ENCODE data around the gene CXADR. TPM values are rescaled to one million over a fixed set of nuclear protein-coding genes. Genes with fewer than 3 reads are reported as not detected.
"Not testable (repeated sequence)": the region's sequence is repeated elsewhere in the genome, so short reads cannot be mapped to it uniquely, and the experiment has no call there.

Gene CXADR
- total and polyA plus RNA-seq, 5 experiments from 2014 or later = 0.20 to 0.99 (median 0.99) TPM

DNA sequence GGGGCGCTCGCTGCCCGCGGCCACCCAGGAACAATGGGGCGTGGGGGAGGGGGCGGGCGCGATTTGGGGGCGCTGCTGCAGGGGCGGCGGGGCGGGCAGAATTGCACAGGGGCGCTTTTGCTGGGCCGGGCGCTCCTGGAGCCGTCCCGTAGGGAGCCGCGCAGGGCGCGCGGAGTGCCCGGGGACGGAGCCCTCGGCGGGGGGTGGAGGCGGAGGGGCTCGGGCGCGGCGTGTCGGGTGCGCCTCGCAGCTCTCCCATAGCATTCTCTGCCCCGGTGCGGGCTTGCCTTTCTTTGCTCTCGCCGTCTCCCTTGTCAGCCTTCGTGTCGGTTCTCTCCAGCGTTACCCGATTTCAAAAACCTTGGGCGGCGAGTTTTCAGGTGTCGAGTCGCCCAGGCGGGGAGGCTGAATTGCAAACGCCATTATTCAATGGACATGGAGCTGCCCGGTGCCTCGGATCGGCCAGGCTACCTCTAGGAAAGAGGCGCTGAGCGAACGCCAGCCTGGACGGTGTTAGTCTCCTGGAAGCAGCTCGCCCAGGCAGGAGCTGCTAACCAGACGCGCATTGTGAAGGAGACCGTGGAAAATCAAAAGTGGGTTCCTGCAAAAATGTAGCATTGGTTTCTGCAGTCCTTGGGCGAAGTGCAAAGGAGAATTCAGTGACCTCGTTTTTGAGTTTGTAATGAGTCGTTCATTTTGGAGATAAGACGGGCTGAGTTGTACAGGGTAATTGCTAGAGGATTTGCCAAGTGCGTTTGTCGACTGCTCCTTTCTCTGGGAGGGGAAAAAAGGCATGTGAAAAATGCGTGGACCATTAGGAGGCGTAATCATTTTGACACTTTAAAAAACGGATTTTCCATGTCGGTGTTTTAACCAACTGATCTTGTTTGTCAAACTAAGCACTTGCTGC is 626 bp downstream of the CXADR start:
- Mint-ChIP-seq H3K27ac (peak overlapping the region in 8 of 10 donors; percentile 49 to 92 (median 78)), H3K9me3 (no peaks in the 10 kb centered on the region), H3K4me1 (peaks cover 5 to 27% (median 20%) of the 10 kb centered on the region in 4 donors), H3K27me3 (peaks cover 6 to 37% (median 15%) of the 10 kb centered on the region in 5 donors), H3K4me3 (peak overlapping the region; percentile 82 to 94 (median 90)), H3K36me3 (no peaks in the 10 kb centered on the region)
- POLR2A ChIA-PET = no interaction called here
- ATAC-seq = peak; percentile 20 to 47
- DNase-seq = peak in 9 of 10 donors; percentile 2 to 64 (median 22)

DNA sequence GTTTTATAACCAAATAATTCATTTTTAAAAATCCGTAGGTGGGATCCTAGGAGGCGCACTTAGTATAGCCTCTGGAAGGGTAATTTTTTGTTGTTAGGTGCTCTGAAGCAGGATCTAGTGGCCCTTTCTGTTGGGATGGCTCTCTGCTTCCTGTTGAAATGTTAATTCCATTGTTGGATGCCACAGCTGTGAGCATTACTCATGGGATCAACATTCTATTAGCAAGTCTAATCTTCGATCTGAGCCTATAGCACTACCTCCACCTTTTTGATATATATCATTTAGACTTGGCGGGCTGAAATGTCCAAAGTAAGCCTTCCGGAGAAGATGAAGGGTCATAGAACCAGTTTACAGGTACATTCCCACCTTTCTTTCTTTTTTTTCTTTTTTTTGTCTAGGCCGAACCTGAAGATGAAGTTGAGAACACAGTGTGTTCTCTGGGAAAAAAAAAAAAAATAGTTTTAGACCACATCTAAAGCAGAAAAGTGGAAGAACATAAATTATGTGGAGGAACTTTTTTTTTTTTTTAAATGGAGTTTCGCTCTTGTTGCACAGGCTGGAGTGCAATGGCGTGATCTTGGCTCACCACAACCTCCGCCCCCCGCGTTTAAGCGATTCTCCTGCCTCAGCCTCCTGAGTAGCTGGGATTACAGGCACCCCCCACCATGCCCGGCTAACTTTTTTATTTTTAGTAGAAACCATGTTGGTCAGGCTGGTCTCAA is 1.4 kb downstream of the CXADR start:
- Mint-ChIP-seq H3K27ac (peak overlapping the region in 4 of 10 donors; percentile 63 to 92 (median 74)), H3K4me1 (peaks cover 5 to 27% (median 20%) of the 10 kb centered on the region in 4 donors), H3K9me3 (no peaks in the 10 kb centered on the region), H3K27me3 (peaks cover 6 to 41% (median 23%) of the 10 kb centered on the region in 5 donors), H3K4me3 (peak overlapping the region; percentile 82 to 94 (median 90)), H3K36me3 (no peaks in the 10 kb centered on the region)
- ATAC-seq (no peak), DNase-seq (no peak)
- POLR2A ChIA-PET = no interaction called here

DNA sequence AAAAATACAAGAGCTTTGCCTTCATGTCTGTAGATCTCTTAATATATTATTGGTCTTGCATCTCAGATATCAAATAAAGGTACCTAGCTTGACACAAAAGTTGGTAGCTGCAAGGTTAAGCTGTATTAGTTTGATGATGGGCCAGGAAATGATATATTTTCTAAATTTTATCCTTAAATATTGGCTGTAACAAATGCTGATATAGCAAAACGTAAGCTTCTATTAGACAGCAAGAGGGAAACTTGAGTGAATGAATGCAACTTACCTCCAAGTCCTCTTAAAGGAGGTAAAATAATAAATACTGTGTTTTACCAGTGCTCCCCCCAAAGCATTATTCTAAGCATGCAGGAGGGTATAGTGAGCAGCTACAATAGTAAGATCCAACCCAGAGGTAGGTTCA is 4.2 kb downstream of the CXADR start:
- H3K36me3 Mint-ChIP-seq = not testable (repeated sequence)

DNA sequence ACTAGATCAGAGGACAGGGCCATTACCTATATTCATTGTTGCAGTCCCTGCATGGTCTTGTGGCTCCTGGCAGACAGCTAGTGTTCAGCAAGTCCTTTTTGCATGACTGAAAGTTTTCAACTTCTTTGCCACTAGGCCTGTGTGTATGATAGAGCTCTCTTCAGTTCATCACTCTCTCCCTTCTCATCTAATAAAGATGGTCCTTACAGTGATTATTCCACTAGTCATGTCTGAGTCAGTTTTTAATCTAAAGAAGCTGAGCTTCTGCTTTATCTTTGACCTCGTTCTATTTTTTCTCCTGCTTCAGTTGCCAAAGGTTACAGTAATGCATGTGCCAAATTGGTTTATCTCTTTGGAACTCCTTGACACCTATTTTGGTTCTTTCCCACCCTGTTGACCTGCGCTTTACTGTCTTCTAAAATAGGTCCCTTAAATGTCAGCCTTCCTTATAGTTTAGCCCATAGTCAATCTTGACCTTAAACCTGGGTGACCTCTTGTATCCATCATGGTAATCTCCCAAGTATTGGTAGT is 6.4 kb downstream of the CXADR start:
- Mint-ChIP-seq H3K9me3 (no peaks in the 10 kb centered on the region), H3K36me3 (peaks cover 0 to 4% (median 2%) of the 10 kb centered on the region in 3 donors), H3K4me3 (no peak overlapping the region), H3K27me3 (peaks cover 15 to 51% (median 37%) of the 10 kb centered on the region in 5 donors), H3K4me1 (peaks cover 1 to 8% (median 5%) of the 10 kb centered on the region in 4 donors), H3K27ac (no peak overlapping the region)
- no peak for DNase-seq
- no peak for ATAC-seq
- POLR2A ChIA-PET = no interaction called here

More for the DNA sequence above, 4.2 kb downstream of the CXADR start:
- H3K4me3 Mint-ChIP-seq, H3K9me3 Mint-ChIP-seq, POLR2A ChIA-PET, H3K27ac Mint-ChIP-seq, ATAC-seq, DNase-seq: not testable (repeated sequence)
- Mint-ChIP-seq H3K27me3 (peaks cover 15 to 51% (median 33%) of the 10 kb centered on the region in 5 donors), H3K4me1 (peaks cover 5 to 22% (median 17%) of the 10 kb centered on the region in 4 donors)

- ATAC-seq (no peak), DNase-seq (no peak)
- no peak overlapping the region for H3K4me3 Mint-ChIP-seq
- peaks cover 0 to 3% (median 1%) of the 10 kb centered on the region in 4 donors for H3K4me1 Mint-ChIP-seq
- no peaks in the 10 kb centered on the region for H3K9me3 Mint-ChIP-seq
- POLR2A ChIA-PET = no interaction called here
- no peak overlapping the region for H3K27ac Mint-ChIP-seq
- peaks cover 15 to 51% (median 37%) of the 10 kb centered on the region in 5 donors for H3K27me3 Mint-ChIP-seq
- H3K36me3 Mint-ChIP-seq = peaks cover 0 to 4% (median 2%) of the 10 kb centered on the region in 3 donors
Measured at GRCh38 chr21:17519965-17520609, 7.2 kb downstream of the CXADR start.

DNA sequence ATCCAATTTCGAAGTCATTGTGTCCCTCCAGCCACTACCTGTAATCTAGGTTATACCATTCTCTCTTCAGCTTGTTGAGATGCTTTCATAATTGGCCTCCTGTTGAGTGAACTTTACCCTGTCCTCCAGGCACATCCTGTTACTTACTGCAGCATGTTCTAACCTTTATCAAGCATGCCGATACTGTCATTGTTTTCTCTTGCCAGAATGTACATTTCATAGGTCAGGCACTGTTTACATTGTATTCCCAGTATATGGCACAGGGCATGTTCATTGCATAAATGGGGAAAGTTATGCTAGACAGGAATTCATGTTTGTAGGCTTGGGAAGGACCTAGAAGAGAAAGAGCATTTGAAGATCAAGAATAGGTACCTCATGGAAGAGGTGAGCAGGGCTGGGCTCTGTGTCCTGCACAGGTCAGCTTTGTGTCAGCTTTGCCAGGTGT is 10.2 kb downstream of the CXADR start:
- H3K36me3 Mint-ChIP-seq = peaks cover 0 to 4% (median 2%) of the 10 kb centered on the region in 3 donors
- ATAC-seq (no peak), DNase-seq (no peak)
- H3K4me3 Mint-ChIP-seq = no peak overlapping the region
- POLR2A ChIA-PET = no interaction called here
- H3K27me3 Mint-ChIP-seq = peaks cover 10 to 33% (median 25%) of the 10 kb centered on the region in 5 donors
- no peaks in the 10 kb centered on the region for H3K4me1 Mint-ChIP-seq
- H3K27ac Mint-ChIP-seq = no peak overlapping the region
- no peaks in the 10 kb centered on the region for H3K9me3 Mint-ChIP-seq

DNA sequence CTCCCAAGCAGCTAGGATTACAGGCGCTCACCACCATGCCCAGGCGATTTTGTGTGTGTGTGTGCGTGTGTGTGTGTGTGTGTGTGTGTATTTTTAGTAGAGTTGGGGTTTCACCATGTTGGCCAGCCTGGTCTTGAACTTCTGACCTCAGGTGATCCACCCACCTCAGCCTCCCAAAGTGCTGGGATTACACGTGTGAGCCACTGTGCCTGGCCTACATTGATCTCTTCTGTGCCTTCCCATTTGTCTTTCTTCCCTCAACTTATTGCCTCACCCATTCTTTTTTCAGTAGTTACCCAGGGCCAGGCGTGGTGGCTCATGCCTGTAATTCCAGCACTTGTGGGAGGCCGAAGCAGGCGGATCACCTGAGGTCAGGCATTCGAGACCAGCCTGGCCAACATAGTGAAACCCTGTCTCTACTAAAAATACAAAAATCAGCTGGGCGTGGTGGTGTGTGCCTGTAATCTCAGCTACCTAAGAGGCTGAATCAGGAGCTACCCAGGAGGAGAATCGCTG is 11.2 kb downstream of the CXADR start:
- H3K36me3 Mint-ChIP-seq, H3K4me3 Mint-ChIP-seq, ATAC-seq, H3K27ac Mint-ChIP-seq, POLR2A ChIA-PET, DNase-seq, H3K9me3 Mint-ChIP-seq, H3K4me1 Mint-ChIP-seq: not testable (repeated sequence)
- peaks cover 10 to 23% (median 17%) of the 10 kb centered on the region in 5 donors for H3K27me3 Mint-ChIP-seq

- Mint-ChIP-seq H3K27ac (no peak overlapping the region), H3K4me3 (no peak overlapping the region), H3K9me3 (no peaks in the 10 kb centered on the region), H3K36me3 (peaks cover 0 to 4% (median 2%) of the 10 kb centered on the region in 3 donors), H3K4me1 (no peaks in the 10 kb centered on the region), H3K27me3 (peaks cover 7 to 17% (median 12%) of the 10 kb centered on the region in 5 donors)
- POLR2A ChIA-PET = no interaction called here
- ATAC-seq (no peak), DNase-seq (no peak)
Measured at GRCh38 chr21:17524635-17525034, 11.8 kb downstream of the CXADR start.

DNA sequence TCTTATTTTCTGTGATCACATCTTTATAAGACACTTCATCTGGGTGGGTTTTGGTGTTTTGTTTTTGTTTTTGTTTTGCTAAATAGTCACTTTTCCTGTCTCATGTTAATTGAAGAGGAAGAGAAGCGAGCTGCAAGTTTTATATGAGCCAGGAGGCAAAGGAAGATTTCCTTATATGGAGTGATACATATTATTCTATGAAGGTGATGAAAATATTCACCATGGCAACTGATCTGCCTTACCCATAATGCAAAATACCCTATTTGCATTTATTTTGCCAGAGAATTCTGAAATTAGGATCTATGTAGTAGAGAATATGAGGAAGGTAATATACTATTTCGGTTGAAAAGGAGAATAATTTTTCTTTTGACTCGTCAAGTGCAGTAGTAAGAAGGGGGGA is 13.9 kb downstream of the CXADR start:
- no peak overlapping the region for H3K4me3 Mint-ChIP-seq
- POLR2A ChIA-PET = no interaction called here
- peaks cover 0 to 2% (median 0%) of the 10 kb centered on the region in 3 donors for H3K36me3 Mint-ChIP-seq
- H3K27me3 Mint-ChIP-seq = peaks cover 0 to 5% (median 0%) of the 10 kb centered on the region in 5 donors
- ATAC-seq = no peak
- DNase-seq = no peak
- H3K4me1 Mint-ChIP-seq = no peaks in the 10 kb centered on the region
- no peaks in the 10 kb centered on the region for H3K9me3 Mint-ChIP-seq
- H3K27ac Mint-ChIP-seq = no peak overlapping the region

- Mint-ChIP-seq H3K36me3 (peaks cover 0 to 2% (median 0%) of the 10 kb centered on the region in 3 donors), H3K4me3 (no peak overlapping the region), H3K27me3 (peaks cover 0 to 5% (median 0%) of the 10 kb centered on the region in 5 donors), H3K27ac (no peak overlapping the region), H3K9me3 (no peaks in the 10 kb centered on the region), H3K4me1 (no peaks in the 10 kb centered on the region)
- DNase-seq (no peak), ATAC-seq (no peak)
- POLR2A ChIA-PET = no interaction called here
Measured at GRCh38 chr21:17527240-17527639, 14.4 kb downstream of the CXADR start.

- Mint-ChIP-seq H3K27ac (no peak overlapping the region), H3K27me3 (peaks cover 0 to 2% (median 0%) of the 10 kb centered on the region in 5 donors), H3K9me3 (no peaks in the 10 kb centered on the region), H3K36me3 (peaks cover 0 to 2% (median 0%) of the 10 kb centered on the region in 3 donors), H3K4me3 (no peak overlapping the region), H3K4me1 (no peaks in the 10 kb centered on the region)
- DNase-seq (no peak), ATAC-seq (no peak)
- POLR2A ChIA-PET = no interaction called here
Measured at GRCh38 chr21:17527711-17528110, 14.9 kb downstream of the CXADR start.

- POLR2A ChIA-PET = no interaction called here
- Mint-ChIP-seq H3K9me3 (no peaks in the 10 kb centered on the region), H3K36me3 (no peaks in the 10 kb centered on the region), H3K4me1 (no peaks in the 10 kb centered on the region), H3K27me3 (no peaks in the 10 kb centered on the region), H3K27ac (no peak overlapping the region), H3K4me3 (no peak overlapping the region)
- DNase-seq = no peak
- no peak for ATAC-seq
Measured at GRCh38 chr21:17529648-17530047, 16.8 kb downstream of the CXADR start.

All from naive thymus-derived CD8-positive, alpha-beta T cell (primary cell).